Right lobe of liver (tissue), 4 donors: ENCODE measurements around the gene GNB1.

ENCODE experiments used
- CTCF ChIP-seq, 4 donors: fragments of 200-600 bp in 3 of 4; fragments of 450-650 bp in 1 of 4; IDR thresholded peaks; one replicate each; pipeline versions ENCODE4 v1.5.1 to v1.8.0; 2016 to 2022; ENCODE audit warnings: antibody characterized with exemption in 4 of 4, mild to moderate bottlenecking in 2 of 4
- POLR2A ChIP-seq: fragments of 450-650 bp; IDR thresholded peaks from one replicate; pipeline ENCODE4 v1.6.1; 2017; ENCODE audit warnings: antibody characterized with exemption, mild to moderate bottlenecking
- donor health status: DM: no; HTN: no; CAD: no.
- donor health status: DM: no; HTN: no; CAD: no.
- donor health status: DM: no; HTN: yes; CAD: no.

GRCh38 chr1:1915911-1916840, 25.3 kb upstream of the GNB1 start:
- no peak for TF ChIP-seq CTCF (IDR thresholded peaks at IDR 0.05)
- no peak for TF ChIP-seq POLR2A
